GM21737 (cell line): Measurements from ENCODE around the gene UST.
"Not testable (repeated sequence)": the region's sequence is repeated elsewhere in the genome, so short reads cannot be mapped to it uniquely, and the experiment has no call there.

Experiments
- ATAC-seq: cut with Tn5 transposase; IDR thresholded peaks from one replicate; pipeline ENCODE4 v1.9.1; 2021; ENCODE audit warnings: mild to moderate bottlenecking, moderate library complexity; ENCODE audit not compliant: unreplicated experiment

The UST gene

GRCh38 chr6:149028767-149029405 lies 282.1 kb downstream of the UST start:
- ATAC-seq: no peak

GRCh38 chr6:149031201-149031858 lies 284.5 kb downstream of the UST start:
- ATAC-seq: no peak

- ATAC-seq: peak; percentile 17
These were observed 285.2 kb downstream of the UST start for GRCh38 chr6:149031859-149032598.

GRCh38 chr6:149032599-149033405 lies 286.0 kb downstream of the UST start:
- peak; percentile 65 for ATAC-seq

GRCh38 chr6:149033454-149033853 lies 286.6 kb downstream of the UST start:
- ATAC-seq: no peak

- no peak for ATAC-seq
These were observed 288.9 kb downstream of the UST start for GRCh38 chr6:149035766-149036165.

- no peak for ATAC-seq
These were observed 290.3 kb downstream of the UST start for GRCh38 chr6:149037051-149037671.

- not testable (repeated sequence) for ATAC-seq
These were observed 292.2 kb downstream of the UST start for GRCh38 chr6:149039025-149039424.

- ATAC-seq: no peak
These were observed 295.1 kb downstream of the UST start for GRCh38 chr6:149041953-149042352.

GRCh38 chr6:149043476-149044130 lies 296.8 kb downstream of the UST start:
- no peak for ATAC-seq

GRCh38 chr6:149044528-149044927 lies 297.7 kb downstream of the UST start:
- ATAC-seq: no peak

GRCh38 chr6:149045404-149045803 lies 298.6 kb downstream of the UST start:
- no peak for ATAC-seq

GRCh38 chr6:149046164-149046821 lies 299.5 kb downstream of the UST start:
- ATAC-seq: no peak

- ATAC-seq: peak; percentile 69
These were observed 300.0 kb downstream of the UST start for GRCh38 chr6:149046822-149047246.

GRCh38 chr6:149049230-149049629 lies 302.4 kb downstream of the UST start:
- ATAC-seq: no peak

GRCh38 chr6:149050160-149050559 lies 303.3 kb downstream of the UST start:
- no peak for ATAC-seq

GRCh38 chr6:149052350-149053106 lies 305.7 kb downstream of the UST start:
- no peak for ATAC-seq

- no peak for ATAC-seq
These were observed 307.2 kb downstream of the UST start for GRCh38 chr6:149053848-149054558.
